HepG2 (cell line): ENCODE measurements around the gene SDCCAG8.

Experiments used
- ATF7-NPFF ChIP-seq: sonication (generic); formaldehyde crosslinking; IDR thresholded peaks from 2 replicates; pipeline ENCODE4 v1.8.1; 2023; ENCODE audit warnings: mild to moderate bottlenecking, low read depth, missing genetic modification reagents, moderate library complexity
- CHD2 ChIP-seq: IDR thresholded peaks from 2 replicates; pipeline ENCODE4 v1.6.1; 2011; ENCODE audit warnings: low read depth, low read length, improper control_type of control experiment
- NBN ChIP-seq: fragments of 450-650 bp; conservative IDR thresholded peaks from 2 replicates; pipeline ENCODE4 v1.6.1; 2017
- NFKBIZ ChIP-seq: IDR thresholded peaks from 2 replicates; pipeline ENCODE4 v1.6.1; 2018; ENCODE audit warnings: missing genetic modification reagents, missing compliant biosample characterization
- ZMAT3 ChIP-seq: sonication (generic); formaldehyde crosslinking; conservative IDR thresholded peaks from 2 replicates; pipeline ENCODE4 v1.7.0; 2021; ENCODE audit warnings: missing genetic modification reagents
- ZNF530 ChIP-seq: sonication (generic); formaldehyde crosslinking; IDR thresholded peaks from 2 replicates; pipeline ENCODE4 v1.5.0; 2020; ENCODE audit warnings: low read depth, mild to moderate bottlenecking, missing genetic modification reagents
- ZNF660 ChIP-seq: sonication (generic); formaldehyde crosslinking; IDR thresholded peaks from 2 replicates; pipeline ENCODE4 v1.5.1; 2020; ENCODE audit warnings: mild to moderate bottlenecking, low read depth, missing genetic modification reagents, borderline replicate concordance
- TF ChIP-seq, protein P1 (sequence below): sonication (generic); formaldehyde crosslinking; IDR thresholded peaks from 2 replicates; pipeline ENCODE4 v1.5.0; 2020; ENCODE audit warnings: mild to moderate bottlenecking, missing genetic modification reagents, moderate library complexity

DNA sequence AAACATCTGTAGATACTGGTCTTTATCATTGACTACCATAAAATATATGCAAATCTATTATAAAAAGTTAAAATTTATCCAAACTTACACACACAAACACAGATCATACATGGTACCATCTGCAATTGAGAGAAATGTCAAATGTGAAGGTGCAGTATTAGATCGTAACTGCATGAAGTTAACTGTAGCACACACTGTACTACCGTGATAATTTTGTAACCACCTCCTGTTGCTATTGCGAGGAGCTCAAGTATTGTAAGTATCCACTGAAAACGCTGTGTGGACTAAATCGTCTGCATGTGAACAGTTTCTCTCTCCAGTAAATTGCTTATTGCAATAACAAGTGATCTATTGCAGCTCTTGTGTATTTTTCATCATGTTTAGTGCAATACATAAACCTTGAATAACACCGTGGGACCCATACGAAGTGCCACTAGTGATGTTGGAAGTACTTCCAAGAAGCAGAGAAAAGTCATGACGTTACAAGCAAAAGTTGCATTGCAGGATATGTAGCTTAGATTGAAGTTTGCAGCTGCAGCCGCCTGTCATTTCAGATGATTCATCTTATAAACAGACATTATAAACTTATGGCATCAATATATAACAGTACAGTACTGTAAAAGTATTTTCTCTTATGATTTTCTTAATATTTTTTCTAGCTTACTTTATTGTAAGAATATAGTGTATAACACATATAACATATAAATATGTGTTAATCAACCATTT, 172.9 kb downstream of the SDCCAG8 start:
- TF ChIP-seq ZMAT3 (CRISPR knock-in tag), result no peak
- no peak for TF ChIP-seq NFKBIZ (CRISPR knock-in tag)
- TF ChIP-seq, protein P1, sequence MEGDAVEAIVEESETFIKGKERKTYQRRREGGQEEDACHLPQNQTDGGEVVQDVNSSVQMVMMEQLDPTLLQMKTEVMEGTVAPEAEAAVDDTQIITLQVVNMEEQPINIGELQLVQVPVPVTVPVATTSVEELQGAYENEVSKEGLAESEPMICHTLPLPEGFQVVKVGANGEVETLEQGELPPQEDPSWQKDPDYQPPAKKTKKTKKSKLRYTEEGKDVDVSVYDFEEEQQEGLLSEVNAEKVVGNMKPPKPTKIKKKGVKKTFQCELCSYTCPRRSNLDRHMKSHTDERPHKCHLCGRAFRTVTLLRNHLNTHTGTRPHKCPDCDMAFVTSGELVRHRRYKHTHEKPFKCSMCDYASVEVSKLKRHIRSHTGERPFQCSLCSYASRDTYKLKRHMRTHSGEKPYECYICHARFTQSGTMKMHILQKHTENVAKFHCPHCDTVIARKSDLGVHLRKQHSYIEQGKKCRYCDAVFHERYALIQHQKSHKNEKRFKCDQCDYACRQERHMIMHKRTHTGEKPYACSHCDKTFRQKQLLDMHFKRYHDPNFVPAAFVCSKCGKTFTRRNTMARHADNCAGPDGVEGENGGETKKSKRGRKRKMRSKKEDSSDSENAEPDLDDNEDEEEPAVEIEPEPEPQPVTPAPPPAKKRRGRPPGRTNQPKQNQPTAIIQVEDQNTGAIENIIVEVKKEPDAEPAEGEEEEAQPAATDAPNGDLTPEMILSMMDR (CRISPR knock-in tag), result no peak
- no peak for TF ChIP-seq ZNF660
- TF ChIP-seq CHD2, result no peak
- no peak for TF ChIP-seq ATF7-NPFF (CRISPR knock-in tag)
- no peak for TF ChIP-seq ZNF530
- no peak for TF ChIP-seq NBN
